ENCODE measurements around the gene UGT1A8. TPM values are rescaled to one million over a fixed set of nuclear protein-coding genes. Genes with fewer than 3 reads are reported as not detected.
"Not testable (repeated sequence)": the region's sequence is repeated elsewhere in the genome, so short reads cannot be mapped to it uniquely, and the experiment has no call there.

The UGT1A8 gene
- total and polyA plus RNA-seq, 2 donors from 2014 or later = 30.0 TPM; not detected in 1

GRCh38 chr2:233638836-233639235, 21.4 kb downstream of the UGT1A8 start:
- H3K27ac ChIP-seq (ENCODE audit: low read depth in 2 of 2, low read length in 2 of 2) = no peak overlapping the region
- intact Hi-C loops (cut with DNase I) = no loop called here
- H3K27me3 ChIP-seq (ENCODE audit: control insufficient read depth, insufficient read depth, low read length) = no peaks in the 10 kb centered on the region
- no peak for TF ChIP-seq CTCF (IDR thresholded peaks at IDR 0.05; ENCODE audit: borderline replicate concordance, extremely low read depth, insufficient read depth)
- H3K9me3 ChIP-seq (ENCODE audit: control insufficient read depth in 2 of 3, insufficient read depth in 1 of 3, low read length in 3 of 3) = no peaks in the 10 kb centered on the region
- no peak overlapping the region for H3K4me3 ChIP-seq (ENCODE audit: low read length in 3 of 3)
- FAIRE-seq (no peak), DNase-seq (no peak)
- no peaks in the 10 kb centered on the region for H3K4me1 ChIP-seq (ENCODE audit: control insufficient read depth in 2 of 3, insufficient read depth in 2 of 3, low read depth in 1 of 3, low read length in 3 of 3)
- no peaks in the 10 kb centered on the region for H3K36me3 ChIP-seq (ENCODE audit: control insufficient read depth in 2 of 3, insufficient read depth in 3 of 3, low read length in 3 of 3)
- no peak overlapping the region for H3K9ac ChIP-seq (ENCODE audit: low read length in 3 of 3)

DNA sequence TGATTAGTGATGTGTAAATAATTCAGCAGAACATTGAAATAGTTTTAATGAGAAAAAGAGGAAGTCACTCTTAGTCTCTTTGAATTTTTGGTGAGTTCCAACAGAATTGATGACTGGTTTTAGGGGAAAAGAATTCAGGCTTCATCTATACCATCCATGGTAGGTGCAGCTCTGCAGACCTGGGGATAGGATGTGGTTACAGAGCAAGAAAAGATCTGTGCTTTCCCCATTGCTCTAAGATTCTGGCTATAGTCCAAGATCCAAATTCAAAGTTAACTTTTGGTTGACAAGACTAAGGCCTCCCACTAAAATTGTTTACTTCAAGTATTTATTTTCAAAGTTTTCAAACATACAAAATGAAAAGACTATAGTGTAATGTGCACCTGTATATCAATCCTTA, 22.4 kb downstream of the UGT1A8 start:
- Histone ChIP-seq H3K27ac (ENCODE audit: low read depth in 2 of 2, low read length in 2 of 2) (no peak overlapping the region), H3K9me3 (ENCODE audit: control insufficient read depth in 2 of 3, insufficient read depth in 1 of 3, low read length in 3 of 3) (no peaks in the 10 kb centered on the region), H3K36me3 (ENCODE audit: control insufficient read depth in 2 of 3, insufficient read depth in 3 of 3, low read length in 3 of 3) (no peaks in the 10 kb centered on the region), H3K4me1 (ENCODE audit: control insufficient read depth in 2 of 3, insufficient read depth in 2 of 3, low read depth in 1 of 3, low read length in 3 of 3) (no peaks in the 10 kb centered on the region), H3K27me3 (ENCODE audit: control insufficient read depth, insufficient read depth, low read length) (no peaks in the 10 kb centered on the region), H3K4me3 (ENCODE audit: low read length in 3 of 3) (no peak overlapping the region), H3K9ac (ENCODE audit: low read length in 3 of 3) (no peak overlapping the region)
- no peak for FAIRE-seq
- DNase-seq = no peak
- TF ChIP-seq CTCF (IDR thresholded peaks at IDR 0.05; ENCODE audit: borderline replicate concordance, extremely low read depth, insufficient read depth) = no peak
- intact Hi-C loops (cut with DNase I) = no loop called here

DNA sequence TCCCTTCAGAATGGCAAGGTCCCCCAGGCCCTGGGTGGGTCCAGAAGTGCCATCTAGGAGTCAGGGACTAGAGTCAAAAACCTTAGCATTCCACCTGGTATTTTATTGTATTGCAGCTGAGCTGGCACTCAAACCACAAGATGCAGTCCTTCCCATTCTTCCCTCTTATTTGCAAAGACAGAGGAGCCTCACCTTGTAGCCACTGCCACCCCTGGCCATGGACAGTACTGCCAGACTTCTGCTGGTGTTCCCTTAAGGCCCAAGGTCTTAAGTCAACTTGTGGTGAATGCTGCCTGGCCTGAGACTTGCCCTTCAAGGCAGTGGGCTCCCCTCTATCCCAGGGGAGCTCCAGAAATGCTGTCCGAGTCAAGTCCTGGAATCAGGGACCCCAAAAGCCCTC, 25.7 kb downstream of the UGT1A8 start:
- Histone ChIP-seq H3K4me1 (ENCODE audit: control insufficient read depth in 2 of 3, insufficient read depth in 2 of 3, low read depth in 1 of 3, low read length in 3 of 3) (no peaks in the 10 kb centered on the region), H3K27me3 (ENCODE audit: control insufficient read depth, insufficient read depth, low read length) (no peaks in the 10 kb centered on the region), H3K9ac (ENCODE audit: low read length in 3 of 3) (no peak overlapping the region), H3K9me3 (ENCODE audit: control insufficient read depth in 2 of 3, insufficient read depth in 1 of 3, low read length in 3 of 3) (no peaks in the 10 kb centered on the region), H3K36me3 (ENCODE audit: control insufficient read depth in 2 of 3, insufficient read depth in 3 of 3, low read length in 3 of 3) (no peaks in the 10 kb centered on the region), H3K4me3 (ENCODE audit: low read length in 3 of 3) (no peak overlapping the region), H3K27ac (ENCODE audit: low read depth in 2 of 2, low read length in 2 of 2) (no peak overlapping the region)
- DNase-seq (no peak), FAIRE-seq (no peak)
- intact Hi-C loops (cut with DNase I) = no loop called here
- TF ChIP-seq CTCF (IDR thresholded peaks at IDR 0.05; ENCODE audit: borderline replicate concordance, extremely low read depth, insufficient read depth) = peak; percentile 19

DNA sequence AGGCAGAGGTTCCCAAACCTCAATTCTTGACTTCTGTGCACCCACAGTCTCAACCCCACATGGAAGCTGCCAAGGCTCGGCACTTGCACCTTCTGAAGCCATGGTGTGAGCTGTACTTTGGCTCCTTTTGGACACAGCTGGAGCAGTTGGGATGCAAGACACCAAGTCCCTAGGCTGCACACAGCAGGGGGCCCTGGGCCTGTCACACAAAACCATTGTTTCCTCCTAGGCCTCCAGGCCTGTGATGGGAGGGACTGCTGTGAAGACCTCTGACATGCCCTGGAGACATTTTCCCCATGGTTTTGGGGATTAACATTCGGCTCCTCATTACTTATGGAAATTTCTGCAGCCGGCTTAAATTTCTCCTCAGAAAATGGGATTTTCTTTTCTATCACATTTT, 28.6 kb downstream of the UGT1A8 start:
- H3K27me3 ChIP-seq (ENCODE audit: control insufficient read depth, insufficient read depth, low read length); H3K27ac ChIP-seq (ENCODE audit: low read depth in 2 of 2, low read length in 2 of 2); FAIRE-seq; DNase-seq; H3K9ac ChIP-seq (ENCODE audit: low read length in 3 of 3); H3K9me3 ChIP-seq (ENCODE audit: control insufficient read depth in 2 of 3, insufficient read depth in 1 of 3, low read length in 3 of 3); H3K4me1 ChIP-seq (ENCODE audit: control insufficient read depth in 2 of 3, insufficient read depth in 2 of 3, low read depth in 1 of 3, low read length in 3 of 3); H3K4me3 ChIP-seq (ENCODE audit: low read length in 3 of 3); intact Hi-C loops (cut with DNase I); H3K36me3 ChIP-seq (ENCODE audit: control insufficient read depth in 2 of 3, insufficient read depth in 3 of 3, low read length in 3 of 3): not testable (repeated sequence)
